Subcutaneous abdominal adipose tissue (tissue), 5 donors: ENCODE results near the gene DPP9.
A peak's percentile ranks its signal among the peaks of the same experiment; 100 is the strongest.

Experiments
- H3K27ac ChIP-seq: one replicate; pipeline ENCODE4 v1.7.0; 2013; ENCODE audit warnings: low read depth, mild to moderate bottlenecking, inconsistent platforms, low read length, moderate library complexity
- H3K27me3 ChIP-seq, 5 donors: one replicate each; pipeline ENCODE4 v1.7.0; 2013; ENCODE audit warnings: low read length in 5 of 5, inconsistent platforms in 1 of 5; ENCODE audit not compliant: control insufficient read depth in 5 of 5, insufficient read depth in 4 of 5
- H3K36me3 ChIP-seq, 5 donors: one replicate each; pipeline ENCODE4 v1.7.0; 2013; ENCODE audit warnings: low read length in 5 of 5; ENCODE audit not compliant: control insufficient read depth in 5 of 5, insufficient read depth in 5 of 5
- H3K4me1 ChIP-seq, 5 donors: one replicate each; pipeline ENCODE4 v1.7.0; 2013; ENCODE audit warnings: low read length in 5 of 5, mild to moderate bottlenecking in 3 of 5, moderate library complexity in 1 of 5; ENCODE audit not compliant: control insufficient read depth in 5 of 5, insufficient read depth in 5 of 5
- H3K4me3 ChIP-seq, 5 donors: one replicate each; pipeline ENCODE4 v1.7.0; 2013; ENCODE audit warnings: low read length in 5 of 5, low read depth in 1 of 5
- H3K9ac ChIP-seq, 5 donors: one replicate each; pipeline ENCODE4 v1.7.0; 2013; ENCODE audit warnings: low read length in 5 of 5, mild to moderate bottlenecking in 4 of 5, moderate library complexity in 3 of 5
- H3K9me3 ChIP-seq, 5 donors: one replicate each; pipeline ENCODE4 v1.7.0; 2013; ENCODE audit warnings: low read length in 5 of 5; ENCODE audit not compliant: control insufficient read depth in 5 of 5
- donor health status: healthy.
- donor health status: healthy.
- donor health status: healthy.
- donor health status: healthy.
- donor health status: healthy.

Gene DPP9

GRCh38 chr19:4723595-4724514 is at the start of gene DPP9:
DPP9 (minus strand) TSS chr19:4723842; CDS start chr19:4719906, 3,936 bp downstream.
- no peaks in the 10 kb centered on the region for H3K9me3 ChIP-seq
- peak within 1 kb of the TSS; percentile 91 to 98 (median 95) for H3K4me3 ChIP-seq
- no peaks in the 10 kb centered on the region for H3K27me3 ChIP-seq
- H3K36me3 ChIP-seq = peaks cover 0 to 22% (median 20%) of the 10 kb centered on the region in 5 donors
- H3K27ac ChIP-seq = peak within 1 kb of the TSS; percentile 84
- peak within 1 kb of the TSS; percentile 82 to 97 (median 87) for H3K9ac ChIP-seq
- peaks cover 8 to 30% (median 23%) of the 10 kb centered on the region in 5 donors for H3K4me1 ChIP-seq

GRCh38 chr19:4773047-4773640 is 49.5 kb upstream of the DPP9 start:
- no peak overlapping the region for H3K27ac ChIP-seq
- H3K9me3 ChIP-seq = peaks cover 0 to 6% (median 0%) of the 10 kb centered on the region in 5 donors
- H3K4me1 ChIP-seq = peaks cover 0 to 4% (median 0%) of the 10 kb centered on the region in 5 donors
- H3K27me3 ChIP-seq = peaks cover 0 to 26% (median 10%) of the 10 kb centered on the region in 5 donors
- H3K36me3 ChIP-seq = no peaks in the 10 kb centered on the region
- H3K4me3 ChIP-seq = no peak overlapping the region
- no peak overlapping the region for H3K9ac ChIP-seq

- H3K27ac ChIP-seq = no peak overlapping the region
- no peak overlapping the region for H3K9ac ChIP-seq
- H3K9me3 ChIP-seq = peaks cover 0 to 6% (median 0%) of the 10 kb centered on the region in 5 donors
- no peaks in the 10 kb centered on the region for H3K36me3 ChIP-seq
- no peak overlapping the region for H3K4me3 ChIP-seq
- peaks cover 0 to 26% (median 10%) of the 10 kb centered on the region in 5 donors for H3K27me3 ChIP-seq
- H3K4me1 ChIP-seq = peaks cover 0 to 4% (median 0%) of the 10 kb centered on the region in 5 donors
Observed at GRCh38 chr19:4772566-4772965, 48.9 kb upstream of the DPP9 start.

DNA sequence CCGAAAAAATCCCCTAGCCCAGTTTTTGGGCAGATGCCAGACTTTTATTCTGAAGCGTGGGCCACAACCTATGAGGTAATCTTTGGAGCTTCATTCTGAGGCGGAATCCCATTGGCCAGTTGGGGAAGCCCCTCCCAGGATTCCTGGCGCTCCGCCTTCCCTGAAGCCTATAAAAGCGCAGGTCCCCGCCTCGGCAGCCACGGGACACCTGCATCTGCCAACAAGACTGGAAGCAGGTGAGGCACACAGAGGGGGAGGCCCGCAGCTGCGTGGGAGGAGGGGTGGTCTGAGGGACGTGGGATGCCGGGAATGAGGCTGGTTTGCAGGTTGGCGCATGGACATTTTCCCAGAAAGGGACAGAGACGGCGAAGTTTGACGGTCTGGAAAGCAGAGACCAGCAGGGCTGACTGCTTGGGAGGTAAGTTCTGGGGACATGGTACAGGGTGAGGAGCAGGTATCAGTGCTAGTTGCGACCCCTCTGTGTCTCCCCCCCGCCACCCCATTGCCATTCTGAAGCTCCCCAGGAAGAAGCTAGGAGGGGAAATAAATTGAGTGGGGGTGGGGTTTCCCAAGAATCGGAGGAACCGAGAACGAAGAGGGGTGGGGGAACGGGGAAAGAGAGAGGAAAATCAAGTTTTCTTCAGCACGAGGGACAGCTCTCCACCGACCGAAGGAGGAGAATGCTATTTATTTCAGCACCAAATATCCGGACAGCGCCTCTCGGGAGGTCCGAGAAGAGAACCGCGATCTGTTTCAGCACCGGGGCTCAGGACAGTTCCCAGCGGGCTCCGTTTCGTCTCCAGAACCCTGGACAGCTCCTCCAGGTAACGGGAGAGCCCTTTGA is 45.5 kb upstream of the DPP9 start:
- Histone ChIP-seq H3K4me1 (peaks cover 0 to 4% (median 0%) of the 10 kb centered on the region in 5 donors), H3K9me3 (peaks cover 0 to 6% (median 0%) of the 10 kb centered on the region in 5 donors), H3K4me3 (no peak overlapping the region), H3K27me3 (peaks cover 0 to 15% (median 8%) of the 10 kb centered on the region in 5 donors), H3K36me3 (no peaks in the 10 kb centered on the region), H3K9ac (no peak overlapping the region), H3K27ac (no peak overlapping the region)

- H3K27me3 ChIP-seq = peaks cover 9 to 22% (median 15%) of the 10 kb centered on the region in 5 donors
Observed at GRCh38 chr19:4764393-4764660, 40.7 kb upstream of the DPP9 start.

GRCh38 chr19:4763021-4763420 is 39.4 kb upstream of the DPP9 start:
- Histone ChIP-seq H3K9me3 (no peaks in the 10 kb centered on the region), H3K36me3 (no peaks in the 10 kb centered on the region), H3K27me3 (peaks cover 9 to 26% (median 15%) of the 10 kb centered on the region in 5 donors), H3K4me3 (no peak overlapping the region), H3K27ac (no peak overlapping the region), H3K9ac (no peak overlapping the region), H3K4me1 (peaks cover 0 to 11% (median 10%) of the 10 kb centered on the region in 5 donors)

More at GRCh38 chr19:4764393-4764660, 40.7 kb upstream of the DPP9 start:
- Histone ChIP-seq H3K4me1 (peaks cover 0 to 10% (median 9%) of the 10 kb centered on the region in 5 donors), H3K9me3 (peaks cover 0 to 4% (median 0%) of the 10 kb centered on the region in 5 donors), H3K9ac (no peak overlapping the region), H3K36me3 (no peaks in the 10 kb centered on the region), H3K27ac (no peak overlapping the region), H3K4me3 (no peak overlapping the region)

DNA sequence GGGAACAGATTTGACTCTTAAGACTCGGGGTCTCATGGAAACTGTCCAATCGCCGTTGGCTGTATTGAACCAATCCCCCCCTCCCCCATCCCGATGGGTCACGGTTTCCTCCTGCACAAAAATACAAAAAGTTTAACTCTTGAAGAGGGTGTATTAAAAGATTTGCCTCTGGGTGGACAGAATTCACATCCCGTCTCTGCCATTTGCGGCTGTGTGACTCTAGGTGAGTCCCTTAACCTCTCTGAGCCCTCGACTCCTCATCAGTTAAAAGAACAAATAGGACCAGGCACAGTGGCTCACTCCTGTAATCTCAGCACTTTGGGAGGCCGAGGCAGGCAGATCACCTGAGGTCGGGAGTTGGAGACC is 36.6 kb upstream of the DPP9 start:
- Histone ChIP-seq H3K9me3 (no peaks in the 10 kb centered on the region), H3K4me3 (peak overlapping the region; percentile 39 to 56 (median 48)), H3K9ac (no peak overlapping the region), H3K27me3 (peaks cover 11 to 26% (median 15%) of the 10 kb centered on the region in 5 donors), H3K27ac (no peak overlapping the region), H3K4me1 (peaks cover 0 to 11% (median 10%) of the 10 kb centered on the region in 5 donors), H3K36me3 (no peaks in the 10 kb centered on the region)

- Histone ChIP-seq H3K27me3 (peaks cover 11 to 26% (median 15%) of the 10 kb centered on the region in 5 donors), H3K9me3 (no peaks in the 10 kb centered on the region), H3K4me3 (peak overlapping the region; percentile 39 to 56 (median 48)), H3K27ac (no peak overlapping the region), H3K4me1 (peaks cover 0 to 11% (median 10%) of the 10 kb centered on the region in 5 donors), H3K36me3 (no peaks in the 10 kb centered on the region), H3K9ac (no peak overlapping the region)
Observed at GRCh38 chr19:4759388-4760284, 36.0 kb upstream of the DPP9 start.

GRCh38 chr19:4758659-4759058 is 35.0 kb upstream of the DPP9 start:
- peaks cover 8 to 23% (median 11%) of the 10 kb centered on the region in 5 donors for H3K27me3 ChIP-seq
- H3K27ac ChIP-seq = no peak overlapping the region
- no peak overlapping the region for H3K4me3 ChIP-seq
- no peaks in the 10 kb centered on the region for H3K36me3 ChIP-seq
- peaks cover 0 to 11% (median 10%) of the 10 kb centered on the region in 5 donors for H3K4me1 ChIP-seq
- no peaks in the 10 kb centered on the region for H3K9me3 ChIP-seq
- no peak overlapping the region for H3K9ac ChIP-seq
